Cardiac muscle cell (in vitro differentiated cells and primary cell): ENCODE measurements around the gene CRACR2B. TPM values are rescaled to one million over a fixed set of nuclear protein-coding genes. Genes with fewer than 3 reads are reported as not detected.

ENCODE experiments used
- DNase-seq, 2 donors: peaks; one replicate each; pipeline versions ENCODE4 v3.0.0 to v3.0.0-alpha.2; 2010 to 2017; ENCODE audit warnings: low read depth in 1 of 2, low spot score in 1 of 2
- H3K27ac ChIP-seq: fragments of 200-600 bp; sonication (generic); 2 replicates; pipeline ENCODE4 v1.5.1; 2016
- H3K27me3 ChIP-seq: fragments of 200-600 bp; sonication (generic); 2 replicates; pipeline ENCODE4 v1.6.0; 2016; ENCODE audit warnings: control low read depth
- H3K36me3 ChIP-seq: fragments of 200-600 bp; sonication (generic); 2 replicates; pipeline ENCODE4 v1.5.1; 2016; ENCODE audit warnings: control low read depth
- H3K4me1 ChIP-seq: fragments of 200-600 bp; sonication (generic); 2 replicates; pipeline ENCODE4 v1.8.1; 2017; ENCODE audit warnings: low read depth, mild to moderate bottlenecking, mixed run types
- H3K4me3 ChIP-seq: fragments of 200-600 bp; sonication (generic); 2 replicates; pipeline ENCODE4 v1.5.1; 2016; ENCODE audit warnings: mild to moderate bottlenecking
- H3K9me3 ChIP-seq: fragments of 200-600 bp; sonication (generic); 2 replicates; pipeline ENCODE4 v1.5.1; 2017; ENCODE audit warnings: low read depth, mild to moderate bottlenecking, control low read depth
- polyA plus RNA-seq: library from polyadenylated mRNA; unstranded; fragments of >200 nt; fragmentation: Nextera tagmentation; extraction: Ambion mirVana; gene quantifications from 2 replicates; pipeline ENCODE4 v1.2.1, GENCODE V29; 2016
- total RNA-seq: library from RNA; depleted of rRNA; stranded (reverse); fragments of >200 nt; gene quantifications from 2 replicates; pipeline ENCODE4 v1.2.3, GENCODE V29; 2016
- TF ChIP-seq, protein P1 (sequence below): IDR thresholded peaks from 2 replicates; pipeline ENCODE4 v1.5.1; 2012; ENCODE audit warnings: low read depth, mild to moderate bottlenecking, low read length

The CRACR2B gene
- total and polyA plus RNA-seq, 2 experiments from 2014 or later = 84.5 to 91.0 TPM

- TF ChIP-seq, protein P1, sequence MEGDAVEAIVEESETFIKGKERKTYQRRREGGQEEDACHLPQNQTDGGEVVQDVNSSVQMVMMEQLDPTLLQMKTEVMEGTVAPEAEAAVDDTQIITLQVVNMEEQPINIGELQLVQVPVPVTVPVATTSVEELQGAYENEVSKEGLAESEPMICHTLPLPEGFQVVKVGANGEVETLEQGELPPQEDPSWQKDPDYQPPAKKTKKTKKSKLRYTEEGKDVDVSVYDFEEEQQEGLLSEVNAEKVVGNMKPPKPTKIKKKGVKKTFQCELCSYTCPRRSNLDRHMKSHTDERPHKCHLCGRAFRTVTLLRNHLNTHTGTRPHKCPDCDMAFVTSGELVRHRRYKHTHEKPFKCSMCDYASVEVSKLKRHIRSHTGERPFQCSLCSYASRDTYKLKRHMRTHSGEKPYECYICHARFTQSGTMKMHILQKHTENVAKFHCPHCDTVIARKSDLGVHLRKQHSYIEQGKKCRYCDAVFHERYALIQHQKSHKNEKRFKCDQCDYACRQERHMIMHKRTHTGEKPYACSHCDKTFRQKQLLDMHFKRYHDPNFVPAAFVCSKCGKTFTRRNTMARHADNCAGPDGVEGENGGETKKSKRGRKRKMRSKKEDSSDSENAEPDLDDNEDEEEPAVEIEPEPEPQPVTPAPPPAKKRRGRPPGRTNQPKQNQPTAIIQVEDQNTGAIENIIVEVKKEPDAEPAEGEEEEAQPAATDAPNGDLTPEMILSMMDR = no peak
- peaks cover 6% of the 10 kb centered on the region for H3K4me1 ChIP-seq
- no peaks in the 10 kb centered on the region for H3K27me3 ChIP-seq
- no peaks in the 10 kb centered on the region for H3K36me3 ChIP-seq
- H3K27ac ChIP-seq = no peak within 1 kb of the TSS
- DNase-seq = peak in 1 of 2 donors; percentile 54
- H3K4me3 ChIP-seq = no peak within 1 kb of the TSS
- H3K9me3 ChIP-seq = no peaks in the 10 kb centered on the region
Measured at GRCh38 chr11:789943-790342, 37.8 kb upstream of the CRACR2B start, which contains the start of gene CEND1. TSS of gene CEND1 (minus strand) at chr11:790090. CDS start at chr11:788576, 1,514 bp downstream.

DNA sequence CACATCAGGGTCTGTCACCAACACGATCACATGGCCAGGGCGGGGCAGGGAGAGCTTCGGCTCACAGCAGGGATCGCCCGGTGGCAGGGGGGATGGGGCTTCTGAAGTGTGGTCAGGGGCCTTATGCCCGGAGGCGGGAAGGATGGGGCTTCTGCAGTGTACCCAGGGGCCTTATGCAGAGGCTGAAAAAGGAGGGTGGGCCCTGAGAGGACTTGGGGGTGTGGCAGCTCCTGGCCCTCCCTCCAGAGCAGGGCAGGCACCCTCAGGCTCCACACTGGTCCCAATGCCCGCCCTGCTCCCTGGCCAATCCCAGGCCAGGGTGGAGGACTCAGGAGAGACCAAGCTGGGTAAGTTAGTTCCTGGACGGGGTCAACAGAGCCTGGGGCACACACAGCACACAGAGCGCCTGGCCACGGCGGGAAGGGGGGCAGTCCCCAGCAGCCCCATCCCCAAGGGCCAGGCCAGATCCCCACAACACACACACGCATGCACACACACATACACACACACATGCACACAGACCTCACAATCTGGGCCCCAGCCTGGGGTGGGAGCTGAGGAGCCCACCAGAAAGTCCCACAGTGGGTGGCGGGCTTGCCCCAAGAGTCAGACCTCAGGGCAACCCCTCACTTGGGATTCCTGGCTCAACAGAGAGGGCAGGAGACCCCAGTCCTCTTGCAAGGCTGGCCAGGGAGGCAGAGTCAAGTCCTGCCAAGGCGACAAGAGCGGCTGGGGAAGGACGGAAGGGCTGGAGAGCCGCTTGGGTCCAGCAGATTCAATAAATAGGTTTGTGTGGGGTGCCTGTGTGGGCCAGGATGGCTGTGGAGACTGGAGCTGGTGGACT is 36.8 kb upstream of the CRACR2B start:
- Histone ChIP-seq H3K27ac (no peak overlapping the region), H3K27me3 (no peaks in the 10 kb centered on the region), H3K4me3 (no peak overlapping the region), H3K9me3 (no peaks in the 10 kb centered on the region), H3K4me1 (peaks cover 10% of the 10 kb centered on the region), H3K36me3 (no peaks in the 10 kb centered on the region)
- DNase-seq = peak; percentile 37 to 41
- TF ChIP-seq, protein P1 = no peak

DNA sequence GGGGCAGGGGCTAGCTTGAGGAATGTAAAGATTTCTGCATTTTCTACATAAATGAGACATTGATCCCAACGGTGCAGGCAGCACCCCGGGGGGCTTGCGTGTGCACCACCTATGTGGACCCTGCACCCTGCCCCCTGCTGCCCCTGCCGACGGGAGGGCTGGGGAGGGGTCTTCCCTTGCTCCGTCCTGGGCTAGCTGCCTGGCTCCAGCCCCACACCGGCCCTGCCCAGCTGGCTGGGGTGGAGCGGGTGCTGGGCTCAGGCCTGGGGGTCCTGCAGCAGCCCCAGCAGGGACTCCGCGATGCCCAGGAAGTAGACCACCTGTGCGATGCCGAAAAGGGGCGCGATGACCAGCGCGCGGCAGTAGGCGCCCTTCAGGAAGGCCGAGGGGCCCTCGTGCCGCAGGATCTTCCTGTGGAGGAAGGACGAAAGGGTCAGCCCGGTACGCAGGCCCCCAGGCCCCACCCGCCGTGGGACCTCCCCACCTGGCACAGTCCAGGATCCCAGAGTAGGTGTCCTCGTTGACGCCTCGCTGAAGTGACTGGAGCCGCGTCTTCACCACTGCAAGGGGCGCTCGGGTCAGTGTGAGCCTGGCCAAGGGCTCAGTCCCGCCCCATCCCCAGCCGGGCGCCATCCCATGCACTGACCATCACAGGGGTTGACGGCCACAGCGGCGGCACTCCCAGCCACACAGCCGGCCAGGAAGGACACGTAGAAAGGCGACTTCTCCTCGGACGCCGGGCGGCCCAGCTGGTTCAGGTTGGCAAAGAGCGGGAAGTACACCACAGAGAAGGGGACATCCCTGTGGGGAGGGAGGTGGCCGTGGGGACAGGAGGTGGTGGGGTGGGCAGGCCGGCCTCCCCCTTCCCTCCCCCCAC is 35.8 kb upstream of the CRACR2B start:
- H3K27ac ChIP-seq = no peak overlapping the region
- no peaks in the 10 kb centered on the region for H3K27me3 ChIP-seq
- H3K36me3 ChIP-seq = no peaks in the 10 kb centered on the region
- H3K4me3 ChIP-seq = no peak overlapping the region
- peaks cover 20% of the 10 kb centered on the region for H3K4me1 ChIP-seq
- H3K9me3 ChIP-seq = no peaks in the 10 kb centered on the region
- DNase-seq = no peak
- TF ChIP-seq, protein P1 = no peak

- Histone ChIP-seq H3K9me3 (no peaks in the 10 kb centered on the region), H3K36me3 (no peaks in the 10 kb centered on the region), H3K4me3 (no peak overlapping the region), H3K27ac (no peak overlapping the region), H3K4me1 (peaks cover 21% of the 10 kb centered on the region), H3K27me3 (no peaks in the 10 kb centered on the region)
- TF ChIP-seq, protein P1 = no peak
- DNase-seq = no peak
Measured at GRCh38 chr11:792535-792821, 35.2 kb upstream of the CRACR2B start.

DNA sequence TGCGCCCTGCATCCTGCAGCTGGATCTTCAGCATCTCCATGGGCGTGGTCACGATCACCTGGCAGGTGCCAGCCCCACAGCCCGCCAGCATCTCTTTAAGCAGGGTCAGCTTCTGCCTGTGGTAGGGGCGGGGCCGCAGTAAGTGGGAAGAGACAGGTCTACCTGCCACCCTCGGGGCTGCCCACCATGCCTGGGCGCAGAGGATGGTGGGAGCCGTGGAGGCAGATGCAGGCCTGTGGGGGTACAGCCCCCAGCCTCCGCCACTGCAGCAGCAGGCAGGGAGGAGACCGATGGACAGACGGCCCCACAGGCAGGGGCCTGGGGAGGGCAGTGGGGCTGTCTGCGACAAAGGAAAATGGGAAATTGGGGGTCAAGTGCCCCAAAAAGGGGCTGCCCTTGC is 34.8 kb upstream of the CRACR2B start:
- H3K27ac ChIP-seq = no peak overlapping the region
- TF ChIP-seq, protein P1 = no peak
- H3K36me3 ChIP-seq = no peaks in the 10 kb centered on the region
- H3K4me1 ChIP-seq = peaks cover 21% of the 10 kb centered on the region
- no peak overlapping the region for H3K4me3 ChIP-seq
- H3K9me3 ChIP-seq = no peaks in the 10 kb centered on the region
- H3K27me3 ChIP-seq = no peaks in the 10 kb centered on the region
- DNase-seq = no peak
